ENCODE data around the gene LBR.

LBR gene

GRCh38 chr1:225448146-225448805 lies 20.4 kb upstream of the LBR start:
- H3K4me3 ChIP-seq: peak overlapping the region; percentile 36 to 47
- TF ChIP-seq CTCF (IDR thresholded peaks at IDR 0.05): no peak
- H3K9me3 ChIP-seq: no peaks in the 10 kb centered on the region
- H3K27ac ChIP-seq: peak overlapping the region; percentile 85 to 88
- peaks cover 0 to 66% (median 34%) of the 10 kb centered on the region in 4 donors for H3K4me1 ChIP-seq
- H3K27me3 ChIP-seq: no peaks in the 10 kb centered on the region
- H3K36me3 ChIP-seq: no peaks in the 10 kb centered on the region
- DNase-seq: peak in 1 of 2 donors; percentile 64
- intact Hi-C loops (cut with DNase I; ENCODE audit: low total_unique reads): no loop called here

- no peak for TF ChIP-seq CTCF (IDR thresholded peaks at IDR 0.05)
- Histone ChIP-seq H3K4me1 (peaks cover 0 to 67% (median 34%) of the 10 kb centered on the region in 4 donors), H3K36me3 (no peaks in the 10 kb centered on the region), H3K27ac (peak overlapping the region; percentile 85 to 88), H3K4me3 (peak overlapping the region; percentile 36 to 47), H3K27me3 (no peaks in the 10 kb centered on the region), H3K9me3 (no peaks in the 10 kb centered on the region)
- intact Hi-C loops (cut with DNase I; ENCODE audit: low total_unique reads): no loop called here
- DNase-seq: peak; percentile 59 to 92
Observed at GRCh38 chr1:225447650-225448089, 19.8 kb upstream of the LBR start.

- Histone ChIP-seq H3K27me3 (no peaks in the 10 kb centered on the region), H3K4me1 (peaks cover 0 to 67% (median 34%) of the 10 kb centered on the region in 4 donors), H3K4me3 (peak overlapping the region; percentile 36 to 47), H3K27ac (peak overlapping the region; percentile 85 to 88), H3K9me3 (no peaks in the 10 kb centered on the region), H3K36me3 (no peaks in the 10 kb centered on the region)
- TF ChIP-seq CTCF (IDR thresholded peaks at IDR 0.05): no peak
- DNase-seq: peak in 1 of 2 donors; percentile 68
- intact Hi-C loops (cut with DNase I; ENCODE audit: low total_unique reads): no loop called here
Observed at GRCh38 chr1:225446981-225447615, 19.3 kb upstream of the LBR start.

- intact Hi-C loops (cut with DNase I; ENCODE audit: low total_unique reads): no loop called here
- H3K4me1 ChIP-seq: peaks cover 0 to 67% (median 34%) of the 10 kb centered on the region in 4 donors
Observed at GRCh38 chr1:225446595-225446960, 18.7 kb upstream of the LBR start.

More at GRCh38 chr1:225446595-225446960, 18.7 kb upstream of the LBR start:
- TF ChIP-seq CTCF (IDR thresholded peaks at IDR 0.05): no peak
- DNase-seq: peak in 1 of 2 donors; percentile 60
- Histone ChIP-seq H3K27me3 (no peaks in the 10 kb centered on the region), H3K4me3 (no peak overlapping the region), H3K27ac (peak overlapping the region; percentile 85 to 88), H3K9me3 (no peaks in the 10 kb centered on the region), H3K36me3 (no peaks in the 10 kb centered on the region)

Data from tibial artery (tissue), 4 donors.